ENCODE measurements around the gene SH2D7.
A peak's percentile ranks its signal among the peaks of the same experiment; 100 is the strongest.

The SH2D7 gene

DNA sequence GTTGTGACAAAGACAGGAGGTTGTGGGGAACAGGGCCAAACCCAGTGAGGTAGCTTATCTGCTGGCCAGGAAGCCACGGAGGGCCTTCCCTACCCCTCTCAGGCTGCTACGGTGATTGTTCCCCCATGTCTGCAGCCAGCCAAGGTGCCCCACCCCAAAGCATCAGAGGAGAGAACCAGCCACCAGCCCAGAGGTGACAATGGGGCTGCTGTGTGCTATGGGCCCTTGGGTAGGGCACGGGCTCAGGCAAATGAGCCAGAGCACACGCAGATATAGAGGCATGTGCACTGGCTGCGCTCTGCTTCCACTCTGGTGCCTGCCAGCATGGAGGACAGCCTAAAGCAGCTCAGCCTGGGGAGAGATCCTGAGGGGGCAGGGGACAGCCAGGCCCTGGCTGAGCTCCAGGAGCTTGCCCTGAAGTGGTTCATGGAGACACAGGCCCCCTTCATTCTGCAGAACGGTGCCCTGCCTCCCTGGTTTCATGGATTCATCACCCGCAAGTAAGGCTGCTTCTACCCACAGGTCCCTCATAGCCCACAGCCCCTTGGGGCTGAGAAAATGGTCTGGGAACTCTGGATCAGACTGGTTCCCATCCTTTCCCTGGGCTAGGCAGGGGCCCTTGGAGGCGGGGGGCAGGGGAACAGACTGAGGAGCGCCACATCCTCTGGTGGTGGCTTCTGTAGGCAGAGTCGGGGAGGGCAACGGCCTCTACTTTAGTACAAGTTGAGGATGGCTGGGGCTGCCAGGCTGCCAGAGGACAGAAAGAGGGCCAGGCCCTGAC is at the start of gene SH2D7:
Gene SH2D7 (plus strand): TSS at position 301 of the 781 bp plus-strand sequence. CDS start 24 bp downstream, at position 325.
- DNase-seq, result no peak

DNA sequence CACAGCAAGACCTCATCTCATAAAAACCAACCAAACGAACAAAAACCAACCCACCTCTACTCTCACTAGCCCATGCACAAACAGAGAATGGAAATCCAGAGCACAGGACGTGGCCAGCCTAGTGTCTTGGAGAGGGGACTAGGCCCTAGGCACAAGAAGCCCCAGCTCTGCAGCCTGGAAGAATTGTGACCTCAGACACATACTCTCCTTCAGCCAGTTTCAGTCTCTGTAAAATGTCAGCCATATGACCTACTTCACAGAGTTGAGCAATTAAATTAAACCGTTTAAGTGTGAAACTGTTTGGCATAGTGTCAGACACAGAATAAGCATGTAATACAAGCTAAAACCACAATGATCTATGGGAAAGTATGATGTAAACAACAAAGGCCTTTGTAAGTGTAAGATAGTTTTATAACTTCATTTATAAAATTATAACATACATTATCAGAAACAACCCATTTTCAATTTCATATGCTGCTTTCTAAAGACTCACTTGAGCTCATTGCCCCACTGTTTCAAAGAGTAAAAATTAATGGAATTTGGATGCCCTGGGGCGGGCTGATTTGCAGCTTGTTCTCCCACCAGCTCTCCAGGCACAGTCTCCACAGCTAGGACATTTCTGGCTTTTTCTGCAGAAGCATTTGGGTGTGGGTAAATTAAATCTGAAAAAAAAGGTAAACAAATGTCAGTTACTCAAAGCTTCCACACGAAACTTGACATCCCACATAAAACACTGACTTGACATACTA is 47.8 kb upstream of the SH2D7 start:
- DNase-seq, result peak; percentile 31

DNA sequence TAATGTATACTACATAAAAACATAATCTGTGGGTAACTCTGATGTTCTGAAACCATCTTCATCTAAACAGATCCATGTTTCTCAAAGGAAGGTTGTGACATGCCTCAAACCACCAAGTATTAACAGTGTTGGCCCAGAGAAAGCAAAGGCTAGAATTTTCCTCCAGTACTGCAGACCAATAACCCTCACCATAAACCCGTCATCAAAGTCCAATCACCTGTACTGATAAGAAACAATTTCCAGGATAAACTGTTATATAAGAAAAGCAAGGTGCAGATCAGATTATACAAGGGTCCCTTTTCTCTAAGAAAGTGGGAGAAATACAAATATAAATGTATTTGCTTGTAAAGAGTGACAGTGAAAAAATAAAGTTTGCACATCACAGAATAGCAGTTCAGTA is 47.2 kb upstream of the SH2D7 start:
- no peak for DNase-seq

DNA sequence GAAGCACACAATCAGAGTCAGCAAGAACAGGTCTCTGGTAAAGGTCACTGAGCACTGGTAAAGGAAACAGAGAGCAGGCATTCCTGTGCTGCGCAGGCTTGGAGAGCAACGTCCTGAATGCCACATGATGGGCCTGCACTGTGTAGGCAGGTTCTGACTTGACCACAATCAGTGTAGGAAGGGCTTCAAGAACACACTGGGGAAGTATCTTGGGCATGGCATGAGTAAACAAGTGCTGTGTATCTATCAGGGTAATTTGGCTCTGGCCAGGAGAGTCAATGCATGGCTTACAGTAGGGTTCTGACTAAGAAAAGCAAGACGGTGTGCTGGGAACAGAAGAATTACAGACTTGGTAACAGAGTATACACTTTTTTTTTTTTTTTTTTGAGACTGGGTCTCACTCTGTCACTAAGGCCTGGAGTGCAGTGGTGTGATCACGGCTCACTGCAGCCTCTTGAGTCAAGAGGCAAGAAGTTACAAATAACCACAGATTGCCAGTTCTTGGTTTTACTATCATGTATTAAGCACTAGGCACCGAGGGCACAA is 45.5 kb upstream of the SH2D7 start:
- DNase-seq, result no peak

DNA sequence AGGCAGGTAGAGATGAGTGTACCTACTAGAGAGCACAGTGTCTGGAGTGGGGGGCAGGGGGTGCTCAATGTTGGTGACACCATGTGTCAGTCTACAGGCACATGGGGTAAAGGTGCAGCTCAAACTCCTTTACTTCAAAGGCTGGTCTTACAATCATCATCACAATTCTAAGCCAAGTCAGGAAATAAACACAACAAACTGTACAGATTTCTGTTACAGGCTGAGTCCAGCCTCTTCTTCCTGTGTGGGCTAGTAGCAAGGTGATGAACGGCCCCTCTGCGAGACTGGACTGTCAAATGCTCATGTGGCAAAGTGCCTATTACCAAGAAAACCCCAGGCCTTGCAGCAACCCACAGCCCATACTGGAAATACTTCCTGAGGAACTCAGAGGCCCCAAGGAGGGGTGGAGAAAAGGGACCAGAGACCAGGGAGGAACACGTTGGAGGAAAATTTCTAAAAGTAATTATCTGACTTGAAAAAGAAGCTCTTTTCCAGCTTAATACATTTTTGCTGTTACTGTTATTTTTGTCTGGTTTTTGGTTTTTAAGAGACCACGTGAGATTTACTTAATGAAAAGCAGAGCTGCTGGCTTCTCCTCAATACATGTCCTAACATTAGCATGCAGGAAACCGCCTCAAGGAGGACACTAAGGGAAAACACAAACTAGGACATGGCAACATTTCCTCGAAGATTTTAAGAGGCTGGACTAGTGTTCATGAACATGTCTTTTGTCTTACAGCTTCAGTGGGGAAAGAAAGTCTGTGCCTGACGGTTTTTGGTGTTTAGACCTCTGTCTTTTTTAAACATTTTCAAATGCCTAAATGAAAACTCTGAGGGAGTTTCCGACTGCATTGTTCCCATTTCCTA is 44.4 kb upstream of the SH2D7 start:
- DNase-seq, result no peak

DNA sequence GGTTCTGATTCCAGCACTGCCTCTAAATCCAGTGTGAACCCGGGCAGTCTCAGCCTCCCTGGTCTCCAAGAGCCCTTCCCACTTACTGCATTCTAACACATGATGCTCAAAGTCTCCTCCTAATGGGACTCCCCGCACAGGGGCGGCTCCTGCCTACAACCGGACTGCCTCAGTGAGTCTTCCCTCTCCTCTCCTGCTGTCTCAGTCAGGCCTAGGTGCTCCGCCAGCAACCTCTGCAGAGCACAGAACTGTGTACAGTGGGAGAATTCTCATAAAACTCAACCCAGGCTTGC is 43.8 kb upstream of the SH2D7 start:
- DNase-seq, result no peak

DNA sequence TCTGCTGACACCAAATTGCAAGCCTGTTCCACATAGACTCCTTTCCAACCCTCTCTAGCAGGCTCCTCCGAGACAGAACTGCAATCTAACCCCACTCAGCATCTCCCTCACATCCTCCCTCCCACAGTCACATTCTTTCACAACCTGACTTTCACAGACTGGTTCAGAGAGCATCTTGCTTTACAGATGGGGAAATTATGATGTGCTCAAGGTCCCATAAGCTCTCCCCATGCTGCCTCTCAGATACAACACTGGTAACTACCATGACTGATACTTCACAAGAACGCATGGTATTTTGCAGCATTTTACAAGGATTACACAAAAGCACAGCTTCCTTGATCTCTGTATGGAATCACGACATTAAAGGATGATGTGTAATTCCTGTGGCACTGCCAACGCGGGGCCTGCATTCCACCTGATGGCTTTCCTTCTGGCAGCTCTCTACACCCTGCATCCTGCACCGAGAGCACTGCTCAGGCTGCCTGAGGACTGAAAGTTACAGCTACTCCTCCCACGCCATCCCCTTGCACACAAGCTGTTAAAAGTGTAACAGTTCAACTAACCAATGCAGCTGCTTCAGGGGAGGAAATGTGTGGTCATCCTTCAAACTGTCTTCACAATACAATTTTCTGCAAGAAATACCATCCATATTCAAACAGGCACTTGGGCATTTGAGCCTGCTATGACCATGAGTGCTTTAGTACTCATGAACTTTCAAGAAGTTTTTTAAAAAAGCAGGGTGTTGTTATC is 42.5 kb upstream of the SH2D7 start:
- DNase-seq, result no peak

DNA sequence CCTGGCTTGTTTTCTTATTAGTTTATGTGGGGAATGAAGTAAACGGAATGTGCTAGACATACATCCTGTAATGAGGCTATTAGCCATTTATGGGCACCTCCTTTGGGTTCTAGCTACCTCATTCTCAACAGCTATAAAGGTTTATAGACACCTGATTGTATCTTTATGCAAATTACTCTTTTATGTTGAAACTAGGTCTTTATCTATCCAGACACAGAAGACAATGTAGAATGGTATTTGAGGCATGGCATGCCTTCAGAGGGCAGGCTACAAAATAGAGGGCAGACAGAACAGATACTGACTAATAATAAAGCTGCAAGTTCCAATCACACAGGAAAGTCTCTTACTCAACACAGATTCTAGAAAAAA is 41.9 kb upstream of the SH2D7 start:
- DNase-seq, result no peak

DNA sequence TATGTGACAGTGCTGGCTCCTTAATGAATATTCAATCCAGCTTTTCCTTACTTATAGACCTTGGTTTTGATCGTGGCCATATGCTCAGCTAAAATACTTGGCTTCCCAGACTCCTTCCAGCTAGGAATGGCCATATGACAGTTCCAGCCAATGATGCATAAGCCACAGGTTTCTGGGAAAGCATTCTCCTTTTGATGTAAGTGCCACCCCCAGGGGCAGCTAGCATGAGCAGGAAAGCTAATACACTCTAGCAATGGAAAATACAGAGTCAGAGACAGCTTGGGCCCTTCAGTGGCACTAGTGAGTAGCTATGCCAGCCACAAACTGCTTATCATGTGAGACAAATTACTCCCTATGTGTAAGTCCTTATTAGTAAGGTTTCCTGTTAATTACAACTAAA is 41.5 kb upstream of the SH2D7 start:
- no peak for DNase-seq

DNA sequence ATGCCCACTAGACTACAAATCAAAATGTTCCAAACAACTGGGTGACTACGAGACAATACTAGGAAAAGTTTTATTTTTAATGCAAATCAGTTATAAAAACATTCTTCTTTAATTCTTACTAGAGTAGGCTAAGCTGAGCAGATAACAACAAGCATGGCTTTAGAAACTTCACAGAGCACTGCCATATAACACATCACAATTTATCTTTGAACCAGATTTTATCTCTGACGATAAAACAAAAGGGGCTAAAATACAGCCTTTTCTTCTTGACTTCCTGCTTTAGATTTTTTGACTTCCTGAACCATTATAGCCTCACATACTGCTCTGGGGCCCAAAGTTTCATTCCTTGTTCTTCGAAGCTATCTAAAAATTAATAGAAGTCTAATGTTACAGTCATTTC is 40.8 kb upstream of the SH2D7 start:
- DNase-seq, result no peak

DNA sequence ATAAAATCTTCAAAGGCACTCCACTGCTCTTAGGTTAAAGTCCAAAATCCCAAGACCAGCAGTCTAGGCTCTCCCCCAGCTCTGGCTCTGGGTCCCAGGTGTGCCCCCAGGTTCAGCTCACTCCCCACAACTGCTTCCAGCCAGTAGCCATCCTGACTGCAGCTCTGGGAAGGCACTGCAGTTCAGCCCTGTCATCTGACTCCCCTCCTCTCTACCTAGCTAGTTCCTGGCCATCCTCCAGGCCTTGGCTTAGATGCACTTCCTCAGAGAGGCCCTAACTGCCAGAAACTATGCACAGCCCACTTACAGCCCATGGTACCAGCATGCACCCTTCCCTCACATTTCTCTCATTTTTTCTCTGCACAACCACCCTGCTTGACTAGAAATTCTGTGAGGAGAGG is 40.4 kb upstream of the SH2D7 start:
- DNase-seq, result peak; percentile 43

DNA sequence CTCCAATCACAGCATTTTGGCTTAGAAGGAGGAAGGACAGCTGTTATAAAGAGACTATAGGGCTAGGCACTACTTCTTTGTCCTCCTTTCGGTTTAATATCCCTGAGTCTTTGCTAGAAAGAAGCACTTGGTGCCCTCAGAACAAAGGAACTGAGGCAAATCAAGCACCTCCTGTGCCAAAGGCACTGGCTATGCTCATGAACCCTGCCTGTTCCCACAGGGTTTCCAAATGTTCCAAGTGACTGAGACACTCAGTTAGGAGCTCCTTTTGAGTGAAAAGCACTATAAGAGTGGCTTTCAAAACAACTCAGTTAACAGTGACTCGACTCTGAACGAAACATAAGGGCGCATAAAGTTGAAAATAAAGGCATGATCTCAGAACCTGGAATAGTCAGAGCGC is 39.8 kb upstream of the SH2D7 start:
- no peak for DNase-seq

DNA sequence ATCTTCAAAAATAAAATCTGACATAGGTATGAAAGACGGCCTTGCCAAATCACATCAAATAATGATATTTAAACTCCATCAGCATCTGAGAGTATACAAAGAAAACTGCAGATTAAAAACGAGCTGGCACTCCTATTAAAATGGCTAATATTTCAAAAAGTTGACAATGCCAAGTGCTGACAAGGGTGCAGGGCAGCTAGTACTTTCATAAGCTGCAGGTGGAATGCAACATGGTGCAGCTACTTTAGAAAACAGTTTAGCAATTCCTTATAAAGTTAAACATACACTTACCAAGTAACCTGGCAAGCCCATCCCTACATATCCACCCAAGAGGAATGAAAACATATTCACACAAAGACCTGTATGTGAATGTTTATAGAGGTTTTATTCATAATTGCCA is 37.8 kb upstream of the SH2D7 start:
- DNase-seq, result no peak

DNA sequence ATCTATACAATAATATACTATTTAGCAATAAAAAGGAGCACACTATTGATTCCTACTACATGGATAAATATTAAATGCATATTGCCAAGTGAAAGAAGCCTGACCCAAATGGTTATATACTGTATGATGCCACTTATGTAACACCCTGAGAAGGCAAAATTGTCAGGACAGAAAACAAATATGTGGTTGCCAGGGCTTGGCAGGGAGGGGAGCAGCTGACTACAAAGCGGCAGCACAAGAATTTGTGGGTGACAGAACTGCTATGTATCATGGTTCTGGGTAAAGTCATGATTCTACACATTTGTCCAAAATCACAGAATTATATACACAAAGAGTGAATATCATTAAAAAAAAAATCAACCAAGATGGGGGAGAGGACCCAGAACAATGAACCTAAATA is 37.4 kb upstream of the SH2D7 start:
- DNase-seq, result no peak

DNA sequence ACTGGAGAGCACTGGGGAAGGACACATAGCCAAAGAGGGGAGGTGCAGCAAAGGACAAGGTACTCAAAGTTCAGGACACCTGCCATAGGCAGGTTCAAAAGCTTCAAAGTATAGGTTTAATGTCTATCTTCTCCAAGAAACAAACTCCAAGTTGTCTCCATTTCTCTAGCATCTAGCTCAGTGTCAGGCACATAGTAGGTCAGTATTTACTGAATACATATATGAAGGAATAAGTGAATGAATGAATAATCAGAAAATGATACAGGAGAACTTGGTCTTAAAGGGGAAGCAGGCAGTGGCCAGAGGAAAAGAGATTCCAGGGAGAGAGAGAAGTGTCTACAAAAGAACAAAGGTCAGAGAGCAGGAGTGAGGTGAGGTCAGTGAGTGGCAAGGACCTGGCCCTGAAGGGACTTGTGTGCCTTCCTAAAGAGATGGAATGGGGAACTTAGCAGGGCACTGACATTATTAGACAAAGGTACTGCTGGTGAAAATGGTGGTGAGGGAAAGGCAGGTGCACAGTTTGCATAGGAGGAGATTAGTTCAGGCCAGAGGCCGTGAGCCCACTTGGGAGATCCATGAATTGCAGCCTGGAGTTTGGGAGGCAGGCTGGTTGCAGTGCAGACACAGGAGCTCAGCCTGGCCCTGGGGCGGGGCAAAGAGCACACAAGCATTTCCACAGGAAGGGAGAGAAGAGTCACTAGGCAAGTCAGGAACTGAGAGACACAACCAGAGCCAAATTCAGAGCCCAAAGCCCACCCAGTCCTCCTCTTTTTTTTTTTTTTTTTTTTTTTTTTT is 36.2 kb upstream of the SH2D7 start:
- no peak for DNase-seq

DNA sequence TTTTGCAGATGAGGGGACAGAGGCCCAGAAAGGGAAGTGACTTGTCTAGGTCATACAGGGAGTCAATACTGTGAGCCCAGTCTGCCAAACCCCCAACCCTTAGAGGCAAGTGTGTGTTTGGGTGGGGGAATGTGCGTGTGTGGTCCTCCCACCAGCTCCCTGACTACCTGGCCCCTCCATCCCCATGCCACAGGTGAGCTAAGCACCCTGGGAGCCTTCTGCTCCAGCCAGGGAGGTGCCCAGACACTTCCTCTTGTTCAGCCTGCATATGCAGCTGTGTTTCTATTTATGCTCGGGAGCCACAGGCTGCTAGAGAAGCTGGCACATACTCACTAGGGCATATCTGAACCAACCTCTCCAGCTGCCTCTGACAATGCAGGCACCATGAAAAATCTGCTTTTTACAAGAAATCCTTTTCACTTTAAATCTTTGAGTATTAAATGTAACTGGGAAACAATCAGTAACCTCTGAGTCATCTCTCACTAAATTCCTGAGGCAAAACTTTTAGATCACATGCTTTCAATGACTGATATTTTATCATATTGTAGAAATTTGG is 35.6 kb upstream of the SH2D7 start:
- no peak for DNase-seq

DNA sequence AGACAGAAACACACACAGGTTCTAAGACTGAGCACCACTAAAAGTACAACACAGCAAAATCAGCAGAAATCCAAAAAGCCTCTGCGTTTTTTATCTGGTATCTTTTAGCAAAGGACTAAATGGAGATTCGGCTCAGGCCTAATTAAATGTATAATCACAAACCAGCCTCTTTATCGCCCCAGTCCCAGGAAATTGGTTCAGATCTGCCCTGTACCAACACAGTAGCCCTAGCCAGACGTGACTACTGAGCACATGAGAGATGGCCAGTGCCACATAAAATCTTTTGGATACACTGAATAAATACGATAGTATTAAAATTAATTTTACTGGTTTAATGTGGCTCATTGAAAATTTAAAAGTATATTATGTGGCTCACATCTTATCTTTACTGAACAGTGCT is 34.6 kb upstream of the SH2D7 start:
- no peak for DNase-seq

DNA sequence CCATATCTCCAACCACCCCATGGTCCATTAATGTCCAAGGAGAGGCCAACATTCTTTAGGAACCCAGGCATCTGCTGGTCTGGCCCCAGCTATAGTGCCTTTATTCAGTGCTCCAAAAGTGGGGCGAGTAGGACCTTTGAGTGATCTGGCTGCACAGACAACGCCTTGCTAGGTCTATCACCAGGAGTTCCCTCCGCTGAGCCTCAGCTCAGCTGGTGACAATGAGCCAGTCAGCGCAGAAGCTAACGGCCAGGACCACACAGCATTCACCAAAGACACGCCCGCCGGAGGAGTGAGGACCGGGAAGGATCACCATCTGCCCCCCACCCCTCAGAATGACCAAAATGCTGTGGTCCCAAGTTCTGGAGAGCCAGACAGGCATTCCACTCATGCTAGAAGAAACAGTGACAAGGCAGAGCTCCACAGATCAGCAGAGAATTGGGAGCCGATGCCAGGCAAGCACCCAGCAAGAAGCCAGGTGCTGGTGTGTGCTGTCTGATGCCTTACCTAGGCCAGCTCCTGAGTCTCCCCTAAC is 33.9 kb upstream of the SH2D7 start:
- no peak for DNase-seq

DNA sequence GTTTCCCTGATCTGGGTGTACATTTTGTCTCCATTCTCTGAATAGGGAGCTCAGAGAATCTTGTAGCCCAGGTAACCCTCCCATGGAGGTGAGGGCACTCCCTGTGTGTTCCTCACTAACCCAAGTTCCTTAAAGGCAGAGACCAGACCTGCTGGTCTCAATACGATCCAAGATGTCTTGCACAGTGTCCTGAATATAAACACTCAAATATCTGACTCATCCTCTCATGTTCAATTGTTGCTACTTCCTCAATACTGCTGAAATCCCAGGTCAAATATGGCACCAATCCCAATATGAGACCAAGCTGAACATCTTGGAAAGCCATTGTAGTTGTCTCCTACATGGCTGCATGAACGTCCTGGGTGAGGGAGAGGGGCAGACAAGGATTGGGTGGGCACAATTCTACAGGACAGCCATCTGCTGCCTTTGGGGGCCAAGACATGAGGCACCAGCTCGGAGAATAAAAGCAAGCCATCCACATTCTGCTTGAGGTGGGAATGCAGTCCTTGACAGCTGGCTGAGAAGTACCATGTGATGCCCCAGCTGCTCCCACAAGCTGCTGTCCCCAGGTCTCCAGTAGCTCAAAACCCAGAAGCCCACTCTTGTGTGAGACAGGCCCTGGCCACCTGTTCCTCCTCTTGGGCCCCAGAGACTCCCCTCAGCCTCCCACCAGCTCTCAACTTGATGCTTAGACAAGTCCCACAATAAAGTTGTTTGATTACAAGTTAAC is 33.1 kb upstream of the SH2D7 start:
- DNase-seq, result peak; percentile 56

DNA sequence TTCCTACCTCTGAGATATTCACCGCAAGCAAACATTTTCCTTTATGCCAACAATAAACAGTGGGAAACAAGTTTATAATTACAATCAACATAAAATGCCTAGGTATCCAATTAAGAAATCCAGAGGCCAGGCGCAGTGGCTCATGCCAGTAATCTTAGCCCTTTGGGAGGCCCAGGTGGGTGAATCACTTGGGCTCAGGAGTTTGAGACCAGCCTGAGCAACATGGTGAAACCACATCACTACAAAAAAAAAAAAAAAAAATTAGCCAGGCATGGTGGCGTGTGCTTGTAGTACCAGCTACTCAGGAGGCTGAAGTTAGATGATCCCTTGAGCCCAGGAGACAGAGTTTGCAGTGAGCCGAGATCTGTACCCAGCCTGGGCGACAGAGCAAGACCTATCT is 32.1 kb upstream of the SH2D7 start:
- no peak for DNase-seq
